ENCODE measurements around the gene MPO. TPM values are rescaled to one million over a fixed set of nuclear protein-coding genes. Genes with fewer than 3 reads are reported as not detected.

MPO gene
- total RNA-seq, 1 experiment from 2014 or later, result not detected

GRCh38 chr17:58282442-58282841 is 1.7 kb upstream of the MPO start:
- ChIA-PET POLR2A (no interaction called here), CTCF (interaction anchor here (0.7 kb wide), 1 partner anchor 53 kb away, joined by 3 read pairs; no protein-coding TSS in a partner anchor)
- no peak for DNase-seq (ENCODE audit: low spot score)
- no peak for TF ChIP-seq NFYB (CRISPR knock-in tag; conservative IDR thresholded peaks at IDR 0.05; ENCODE audit: low read depth)
- no peak for TF ChIP-seq ZNF512 (CRISPR knock-in tag; IDR thresholded peaks at IDR 0.05; ENCODE audit: borderline replicate concordance)
- TF ChIP-seq SMAD4 (CRISPR knock-in tag; IDR thresholded peaks at IDR 0.05), result no peak
- TF ChIP-seq ELF4 (CRISPR knock-in tag; IDR thresholded peaks at IDR 0.05; ENCODE audit: low read depth), result no peak
- no peak for TF ChIP-seq ZNF532 (CRISPR knock-in tag; IDR thresholded peaks at IDR 0.05; ENCODE audit: borderline replicate concordance)
- TF ChIP-seq USF2 (CRISPR knock-in tag; IDR thresholded peaks at IDR 0.05), result no peak
- no peak for TF ChIP-seq NFATC4 (CRISPR knock-in tag; IDR thresholded peaks at IDR 0.05)
- TF ChIP-seq ZNF396 (CRISPR knock-in tag; IDR thresholded peaks at IDR 0.05; ENCODE audit: borderline replicate concordance), result no peak
- TF ChIP-seq GTF2I (CRISPR knock-in tag; conservative IDR thresholded peaks at IDR 0.05), result no peak
- no peak for TF ChIP-seq MAX (CRISPR knock-in tag; IDR thresholded peaks at IDR 0.05)
- no peak for TF ChIP-seq AR (CRISPR knock-in tag; IDR thresholded peaks at IDR 0.05)
- TF ChIP-seq E2F4 (CRISPR knock-in tag; IDR thresholded peaks at IDR 0.05; ENCODE audit: borderline replicate concordance, low read depth), result no peak
- no peak for TF ChIP-seq TCF7 (CRISPR knock-in tag; IDR thresholded peaks at IDR 0.05; ENCODE audit: low read depth)
- no peak for TF ChIP-seq ZNF281 (CRISPR knock-in tag; IDR thresholded peaks at IDR 0.05)
- no peak for TF ChIP-seq ZNF232 (CRISPR knock-in tag; IDR thresholded peaks at IDR 0.05)
- no peak for TF ChIP-seq ZNF416 (CRISPR knock-in tag; IDR thresholded peaks at IDR 0.05)
- no peak for TF ChIP-seq PRDM15 (CRISPR knock-in tag; IDR thresholded peaks at IDR 0.05)
- Mint-ChIP-seq H3K27me3 (ENCODE audit: low read depth) (peaks cover 16% of the 10 kb centered on the region), H3K4me1 (peaks cover 20% of the 10 kb centered on the region), H3K36me3 (no peaks in the 10 kb centered on the region), H3K27ac (no peak overlapping the region), H3K9me3 (no peaks in the 10 kb centered on the region), H3K4me3 (no peak overlapping the region)
- ATAC-seq, result no peak
